PC-3 (cell line): Measurements from ENCODE around the gene MPND. TPM values are rescaled to one million over a fixed set of nuclear protein-coding genes. Genes with fewer than 3 reads are reported as not detected.

Experiments used
- ATAC-seq: fragments of 200-7000 bp; cut with Tn5 transposase; 2 replicates; pipeline ENCODE4 v1.9.1; 2020; ENCODE audit warnings: mild to moderate bottlenecking, moderate library complexity
- BruUV-seq: library from RNA; stranded (reverse); fragments of 400-500 nt; replicated peaks from 2 replicates; lab custom pipeline; 2021; lab: Mats Ljungman, UMichigan
- CTCF ChIA-PET: fragments of 300-600 bp; sonication (Branson Sonifier 250); formaldehyde crosslinking; loops from one replicate; lab custom pipeline; 2022; ENCODE audit warnings: antibody characterized with exemption; lab: Charles Lee
- POLR2A ChIA-PET: fragments of 300-600 bp; sonication (Branson Sonifier 250); formaldehyde crosslinking; loops from one replicate; lab custom pipeline; 2022; ENCODE audit warnings: antibody characterized with exemption; ENCODE audit not compliant: unreplicated experiment; lab: Charles Lee
- DNase-seq: peaks from one replicate; pipeline ENCODE4 v3.0.0-alpha.2; 2015
- H2AFZ ChIP-seq: fragments of 300-600 bp; sonication (generic); 2 replicates; pipeline ENCODE4 v1.6.0; 2016; ENCODE audit warnings: antibody characterized with exemption, low read length
- H3F3A ChIP-seq: fragments of 300-600 bp; sonication (generic); one replicate; pipeline ENCODE4 v1.6.0; 2017; ENCODE audit warnings: antibody characterized with exemption, low read length, control low read depth, mild to moderate bottlenecking; ENCODE audit not compliant: unreplicated experiment
- H3K27ac ChIP-seq: fragments of 300-600 bp; sonication (generic); 2 replicates; pipeline ENCODE4 v1.5.1; 2016; ENCODE audit warnings: mild to moderate bottlenecking, low read length
- H3K27me3 ChIP-seq: fragments of 300-600 bp; sonication (generic); 2 replicates; pipeline ENCODE4 v1.6.1; 2016; ENCODE audit warnings: low read length, mixed read lengths
- H3K36me3 ChIP-seq: fragments of 300-600 bp; sonication (generic); 2 replicates; pipeline ENCODE4 v1.6.1; 2016; ENCODE audit warnings: low read depth, mixed run types, low read length, mixed read lengths
- H3K4me1 ChIP-seq: fragments of 300-600 bp; sonication (generic); 2 replicates; pipeline ENCODE4 v1.5.1; 2016; ENCODE audit warnings: low read length; ENCODE audit not compliant: insufficient read depth
- H3K4me2 ChIP-seq: fragments of 300-600 bp; sonication (generic); 2 replicates; pipeline ENCODE4 v1.6.0; 2016; ENCODE audit warnings: low read length
- H3K4me3 ChIP-seq: fragments of 300-600 bp; sonication (generic); 2 replicates; pipeline ENCODE4 v1.5.1; 2016; ENCODE audit warnings: mild to moderate bottlenecking, low read length, mixed read lengths
- H3K79me2 ChIP-seq: fragments of 300-600 bp; sonication (generic); 2 replicates; pipeline ENCODE4 v1.6.1; 2017; ENCODE audit warnings: low read length, mixed read lengths
- H3K9ac ChIP-seq: fragments of 300-600 bp; sonication (generic); 2 replicates; pipeline ENCODE4 v1.6.0; 2016; ENCODE audit warnings: mild to moderate bottlenecking, low read length
- H3K9me2 ChIP-seq: fragments of 300-600 bp; sonication (generic); replicated peaks from 2 replicates; pipeline ENCODE4 v1.6.1; 2016; ENCODE audit warnings: mixed run types, low read length, mixed read lengths
- H3K9me3 ChIP-seq: fragments of 300-600 bp; sonication (generic); 2 replicates; pipeline ENCODE4 v1.6.1; 2016; ENCODE audit warnings: low read length, mixed read lengths
- H4K20me1 ChIP-seq: fragments of 300-600 bp; sonication (generic); 2 replicates; pipeline ENCODE4 v1.6.1; 2016; ENCODE audit warnings: low read length, mixed read lengths
- EZH2 ChIP-seq: fragments of 300-600 bp; sonication (generic); IDR thresholded peaks from one replicate; pipeline ENCODE4 v1.6.1; 2017; ENCODE audit warnings: antibody characterized with exemption, mild to moderate bottlenecking, low read length; ENCODE audit not compliant: unreplicated experiment
- EZH2phosphoT487 ChIP-seq: fragments of 300-600 bp; sonication (generic); IDR thresholded peaks from 2 replicates; pipeline ENCODE4 v1.6.1; 2018; ENCODE audit warnings: mild to moderate bottlenecking, antibody characterized with exemption, low read length, borderline replicate concordance
- intact Hi-C: fragments of 100-400 bp; cut with micrococcal nuclease; formaldehyde crosslinking; loops from 2 replicates; pipeline ENCODE4 v1.9.0; 2023
- total RNA-seq: library from RNA; depleted of rRNA; stranded (reverse); fragments of >200 nt; gene quantifications from 2 replicates; pipeline ENCODE4 v1.2.3, GENCODE V29; 2014
- TF ChIP-seq, protein P1 (sequence below): fragments of 300-600 bp; sonication (generic); conservative IDR thresholded peaks from 2 replicates; pipeline ENCODE4 v1.5.1; 2017; ENCODE audit warnings: antibody characterized with exemption, low read depth, mild to moderate bottlenecking, low read length

Gene MPND
- total RNA-seq, 1 experiment from 2014 or later = 5.6 TPM

DNA sequence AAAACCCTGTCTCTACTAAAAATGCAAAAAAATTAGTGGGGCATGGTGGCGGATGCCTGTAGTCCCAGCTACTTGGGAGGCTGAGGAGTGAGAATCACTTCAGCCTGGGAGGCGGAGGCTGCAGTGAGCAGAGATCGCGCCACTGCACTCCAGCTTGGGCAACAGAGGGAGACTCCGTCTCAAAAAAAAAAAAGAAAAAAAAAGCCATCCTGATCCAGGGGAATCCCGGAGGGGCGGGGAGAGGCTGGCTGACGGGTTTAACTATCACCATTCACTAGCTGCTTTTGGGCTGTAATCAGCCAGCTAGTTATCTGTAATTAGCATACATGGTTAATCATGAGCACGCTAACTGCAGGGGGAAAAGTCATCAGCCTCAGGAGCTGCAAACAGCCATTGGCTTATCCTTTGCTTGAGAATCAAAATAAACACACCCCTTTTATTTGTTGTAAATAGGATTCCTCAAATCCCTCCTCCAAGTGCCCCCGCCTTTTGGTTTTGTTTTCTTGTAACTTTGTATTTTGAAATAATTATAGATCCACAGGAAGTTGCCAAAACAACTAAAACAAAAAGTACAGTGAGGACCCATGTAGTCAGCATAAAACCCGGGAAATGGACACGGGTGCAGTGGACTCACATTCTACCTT is 29.4 kb upstream of the MPND start:
- ATAC-seq (no peak), DNase-seq (no peak)
- Histone ChIP-seq H3K79me2 (no peaks in the 10 kb centered on the region), H3K4me3 (no peak overlapping the region), H3K27me3 (no peaks in the 10 kb centered on the region), H3K9me2 (no peaks in the 10 kb centered on the region), H3K9ac (no peak overlapping the region), H3K27ac (no peak overlapping the region), H3K4me2 (no peak overlapping the region), H2AFZ (no peak overlapping the region), H4K20me1 (no peaks in the 10 kb centered on the region), H3F3A (no peaks in the 10 kb centered on the region), H3K4me1 (no peaks in the 10 kb centered on the region), H3K36me3 (no peaks in the 10 kb centered on the region), H3K9me3 (no peaks in the 10 kb centered on the region)
- ChIA-PET CTCF (interaction anchor here (0.5 to 0.6 kb wide), 2 partner anchors 29 to 756 kb away, joined by 3 to 5 read pairs; partner anchors contain the start of gene MPND), POLR2A (no interaction called here)
- intact Hi-C loops = no loop called here
- TF ChIP-seq EZH2phosphoT487 = no peak
- TF ChIP-seq, protein P1, sequence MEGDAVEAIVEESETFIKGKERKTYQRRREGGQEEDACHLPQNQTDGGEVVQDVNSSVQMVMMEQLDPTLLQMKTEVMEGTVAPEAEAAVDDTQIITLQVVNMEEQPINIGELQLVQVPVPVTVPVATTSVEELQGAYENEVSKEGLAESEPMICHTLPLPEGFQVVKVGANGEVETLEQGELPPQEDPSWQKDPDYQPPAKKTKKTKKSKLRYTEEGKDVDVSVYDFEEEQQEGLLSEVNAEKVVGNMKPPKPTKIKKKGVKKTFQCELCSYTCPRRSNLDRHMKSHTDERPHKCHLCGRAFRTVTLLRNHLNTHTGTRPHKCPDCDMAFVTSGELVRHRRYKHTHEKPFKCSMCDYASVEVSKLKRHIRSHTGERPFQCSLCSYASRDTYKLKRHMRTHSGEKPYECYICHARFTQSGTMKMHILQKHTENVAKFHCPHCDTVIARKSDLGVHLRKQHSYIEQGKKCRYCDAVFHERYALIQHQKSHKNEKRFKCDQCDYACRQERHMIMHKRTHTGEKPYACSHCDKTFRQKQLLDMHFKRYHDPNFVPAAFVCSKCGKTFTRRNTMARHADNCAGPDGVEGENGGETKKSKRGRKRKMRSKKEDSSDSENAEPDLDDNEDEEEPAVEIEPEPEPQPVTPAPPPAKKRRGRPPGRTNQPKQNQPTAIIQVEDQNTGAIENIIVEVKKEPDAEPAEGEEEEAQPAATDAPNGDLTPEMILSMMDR = no peak
- TF ChIP-seq EZH2 = no peak
- no TSS peak for BruUV-seq

DNA sequence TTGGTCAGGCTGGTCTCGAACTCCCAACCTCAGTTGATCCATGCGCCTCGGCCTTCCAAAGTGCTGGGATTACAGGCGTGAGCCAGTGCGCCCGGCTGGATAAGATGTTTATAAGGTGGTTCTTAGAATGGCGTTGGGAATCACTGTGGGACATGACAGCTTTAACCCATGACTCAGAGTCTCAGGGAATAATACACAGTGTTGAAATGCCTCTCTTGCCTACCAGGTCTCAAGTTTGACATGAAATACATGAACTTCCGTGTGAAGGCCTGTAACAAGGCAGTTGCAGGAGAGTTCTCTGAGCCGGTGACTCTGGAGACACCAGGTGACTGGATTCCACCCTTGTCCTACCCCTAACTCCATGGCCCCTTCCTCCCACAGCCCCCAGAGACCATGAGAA is 26.4 kb upstream of the MPND start:
- no peak for TF ChIP-seq EZH2phosphoT487
- no peak for TF ChIP-seq EZH2
- TF ChIP-seq, protein P1 = no peak
- Histone ChIP-seq H3F3A (no peaks in the 10 kb centered on the region), H3K4me3 (no peak overlapping the region), H3K4me2 (no peak overlapping the region), H4K20me1 (no peaks in the 10 kb centered on the region), H3K9me2 (no peaks in the 10 kb centered on the region), H3K27ac (no peak overlapping the region), H3K4me1 (no peaks in the 10 kb centered on the region), H3K36me3 (no peaks in the 10 kb centered on the region), H3K9ac (no peak overlapping the region), H2AFZ (no peak overlapping the region), H3K27me3 (no peaks in the 10 kb centered on the region), H3K79me2 (no peaks in the 10 kb centered on the region), H3K9me3 (no peaks in the 10 kb centered on the region)
- intact Hi-C loops = no loop called here
- ChIA-PET POLR2A (no interaction called here), CTCF (no interaction called here)
- BruUV-seq = no TSS peak
- no peak for ATAC-seq
- no peak for DNase-seq

DNA sequence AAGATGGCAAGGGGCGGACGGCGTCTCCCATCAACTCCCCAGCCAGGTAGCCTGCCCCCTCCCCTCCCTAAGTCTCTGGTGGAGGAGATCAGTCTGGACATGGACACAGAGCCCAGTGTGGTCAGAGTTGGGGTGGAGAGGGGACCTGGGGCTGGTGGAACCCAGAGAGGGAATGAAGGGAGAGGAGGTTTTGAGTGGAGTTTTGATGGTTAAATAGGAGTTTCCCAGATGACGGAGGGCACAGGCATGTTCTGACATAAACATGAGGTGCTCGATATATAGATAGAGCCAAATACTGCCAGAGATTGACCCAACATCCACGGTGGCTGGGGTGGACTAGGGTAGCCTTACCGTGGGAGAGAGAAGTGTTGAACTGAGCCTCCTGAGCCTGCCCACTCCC is 24.9 kb upstream of the MPND start:
- Histone ChIP-seq H3K4me1 (no peaks in the 10 kb centered on the region), H3K4me2 (no peak overlapping the region), H3K4me3 (no peak overlapping the region), H3K27ac (no peak overlapping the region), H2AFZ (no peak overlapping the region), H3K36me3 (no peaks in the 10 kb centered on the region), H3K79me2 (no peaks in the 10 kb centered on the region), H3K27me3 (no peaks in the 10 kb centered on the region), H4K20me1 (no peaks in the 10 kb centered on the region), H3K9me2 (no peaks in the 10 kb centered on the region), H3K9me3 (no peaks in the 10 kb centered on the region), H3F3A (no peaks in the 10 kb centered on the region), H3K9ac (no peak overlapping the region)
- ATAC-seq (no peak), DNase-seq (no peak)
- TF ChIP-seq, protein P1 = no peak
- no peak for TF ChIP-seq EZH2
- no peak for TF ChIP-seq EZH2phosphoT487
- intact Hi-C loops = no loop called here
- ChIA-PET POLR2A (no interaction called here), CTCF (no interaction called here)
- BruUV-seq = no TSS peak
